Left ventricle myocardium inferior (tissue), 1 donor: ENCODE data around the gene CATSPER4. TPM values are rescaled to one million over a fixed set of nuclear protein-coding genes. Genes with fewer than 3 reads are reported as not detected.

Experiments
- DNase-seq: peaks from one replicate; pipeline ENCODE4 v3.0.0-alpha.2; 2020
- H3K27ac ChIP-seq: fragments of 200-600 bp; replicated peaks from 2 replicates; pipeline ENCODE4 v1.8.0; 2021
- H3K27me3 ChIP-seq: fragments of 200-600 bp; 2 replicates; pipeline ENCODE4 v1.8.0; 2021; ENCODE audit warnings: low read depth
- H3K36me3 ChIP-seq: fragments of 200-600 bp; 2 replicates; pipeline ENCODE4 v1.8.0; 2021
- H3K4me1 ChIP-seq: fragments of 200-600 bp; 2 replicates; pipeline ENCODE4 v1.8.0; 2021
- H3K4me3 ChIP-seq: fragments of 200-600 bp; 2 replicates; pipeline ENCODE4 v1.8.0; 2021; ENCODE audit warnings: mild to moderate bottlenecking, moderate library complexity
- H3K9me3 ChIP-seq: fragments of 200-600 bp; replicated peaks from 2 replicates; pipeline ENCODE4 v1.8.0; 2021
- CTCF ChIP-seq: fragments of 200-600 bp; IDR thresholded peaks from 2 replicates; pipeline ENCODE4 v1.8.0; 2021; ENCODE audit warnings: antibody characterized with exemption, mild to moderate bottlenecking, borderline replicate concordance
- intact Hi-C: fragments of 100-400 bp; cut with micrococcal nuclease; formaldehyde crosslinking; loops from one replicate; pipeline ENCODE4 v1.11.0; 2022
- total RNA-seq: library from RNA; stranded (reverse); fragmentation: NEBNext Ultra II Directional; extraction: Animal tissue kit (Norgen Biotek cat#: 25700); gene quantifications from one replicate; pipeline ENCODE4 v1.2.1, GENCODE V29; 2021
- donor health status: DM: no; HTN: yes; CAD: no; lungs with severe emphysema.

The CATSPER4 gene
- total RNA-seq, 1 donor from 2014 or later, result not detected

- H3K27ac ChIP-seq, result no peak overlapping the region
- no peak for DNase-seq
- H3K36me3 ChIP-seq, result no peaks in the 10 kb centered on the region
- intact Hi-C loops, result no loop called here
- H3K9me3 ChIP-seq, result no peaks in the 10 kb centered on the region
- peaks cover 13% of the 10 kb centered on the region for H3K4me1 ChIP-seq
- H3K27me3 ChIP-seq, result peaks cover 11% of the 10 kb centered on the region
- no peak for TF ChIP-seq CTCF
- H3K4me3 ChIP-seq, result no peak overlapping the region
Measured at GRCh38 chr1:26200413-26200812, 10.0 kb downstream of the CATSPER4 start.

- Histone ChIP-seq H3K4me3 (no peak overlapping the region), H3K4me1 (peaks cover 13% of the 10 kb centered on the region), H3K36me3 (no peaks in the 10 kb centered on the region), H3K9me3 (no peaks in the 10 kb centered on the region), H3K27ac (no peak overlapping the region), H3K27me3 (no peaks in the 10 kb centered on the region)
- TF ChIP-seq CTCF, result no peak
- no peak for DNase-seq
- intact Hi-C loops, result no loop called here
Measured at GRCh38 chr1:26203642-26204318, 13.4 kb downstream of the CATSPER4 start.

- Histone ChIP-seq H3K4me3 (no peak overlapping the region), H3K27ac (no peak overlapping the region), H3K9me3 (no peaks in the 10 kb centered on the region), H3K36me3 (no peaks in the 10 kb centered on the region), H3K27me3 (no peaks in the 10 kb centered on the region), H3K4me1 (peaks cover 6% of the 10 kb centered on the region)
- no peak for DNase-seq
- no peak for TF ChIP-seq CTCF
- intact Hi-C loops, result no loop called here
Measured at GRCh38 chr1:26210147-26210870, 19.9 kb downstream of the CATSPER4 start.

GRCh38 chr1:26212726-26213125 is 22.3 kb downstream of the CATSPER4 start:
- H3K4me1 ChIP-seq, result peaks cover 6% of the 10 kb centered on the region
- no peaks in the 10 kb centered on the region for H3K27me3 ChIP-seq
- H3K9me3 ChIP-seq, result no peaks in the 10 kb centered on the region
- TF ChIP-seq CTCF, result no peak
- no peak overlapping the region for H3K4me3 ChIP-seq
- no peak overlapping the region for H3K27ac ChIP-seq
- intact Hi-C loops, result no loop called here
- no peak for DNase-seq
- H3K36me3 ChIP-seq, result no peaks in the 10 kb centered on the region

- DNase-seq, result no peak
- TF ChIP-seq CTCF, result no peak
- H3K36me3 ChIP-seq, result no peaks in the 10 kb centered on the region
- H3K4me1 ChIP-seq, result peaks cover 6% of the 10 kb centered on the region
- H3K4me3 ChIP-seq, result no peak overlapping the region
- no peaks in the 10 kb centered on the region for H3K9me3 ChIP-seq
- intact Hi-C loops, result no loop called here
- no peak overlapping the region for H3K27ac ChIP-seq
- H3K27me3 ChIP-seq, result no peaks in the 10 kb centered on the region
Measured at GRCh38 chr1:26213335-26213905, 23.0 kb downstream of the CATSPER4 start.
